HG03571 (cell line): ENCODE data around the gene HMGCL.
A peak's percentile ranks its signal among the peaks of the same experiment; 100 is the strongest.
"Not testable (repeated sequence)": the region's sequence is repeated elsewhere in the genome, so short reads cannot be mapped to it uniquely, and the experiment has no call there.

Source experiments
- ATAC-seq: cut with Tn5 transposase; IDR thresholded peaks from one replicate; pipeline ENCODE4 v1.9.1; 2021; ENCODE audit not compliant: unreplicated experiment

Gene HMGCL

GRCh38 chr1:23827717-23828116 lies 2.5 kb upstream of the HMGCL start:
- no peak for ATAC-seq

- ATAC-seq, result not testable (repeated sequence)
These were observed 1.4 kb upstream of the HMGCL start for GRCh38 chr1:23826590-23826989.

- ATAC-seq, result no peak
These were observed 713 bp upstream of the HMGCL start for GRCh38 chr1:23825762-23826522.

DNA sequence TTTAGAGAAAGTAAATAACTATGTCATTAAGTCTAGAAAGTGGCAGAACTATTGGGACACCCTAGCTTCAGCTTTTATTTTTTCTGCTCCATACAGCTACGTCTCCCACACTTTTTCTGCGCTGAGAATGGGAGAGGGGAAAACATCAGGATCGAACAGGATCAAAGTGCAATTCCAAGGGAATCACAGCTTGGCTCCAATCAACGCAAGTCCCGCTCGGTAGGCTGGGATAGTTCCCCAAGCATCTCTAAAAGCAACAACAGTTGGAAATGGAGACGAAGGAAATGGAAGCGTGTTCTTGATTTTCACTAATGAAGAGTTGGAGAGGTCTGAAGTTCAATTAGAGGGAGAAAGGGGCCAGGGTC lies 536 bp downstream of the HMGCL start:
- ATAC-seq, result no peak

DNA sequence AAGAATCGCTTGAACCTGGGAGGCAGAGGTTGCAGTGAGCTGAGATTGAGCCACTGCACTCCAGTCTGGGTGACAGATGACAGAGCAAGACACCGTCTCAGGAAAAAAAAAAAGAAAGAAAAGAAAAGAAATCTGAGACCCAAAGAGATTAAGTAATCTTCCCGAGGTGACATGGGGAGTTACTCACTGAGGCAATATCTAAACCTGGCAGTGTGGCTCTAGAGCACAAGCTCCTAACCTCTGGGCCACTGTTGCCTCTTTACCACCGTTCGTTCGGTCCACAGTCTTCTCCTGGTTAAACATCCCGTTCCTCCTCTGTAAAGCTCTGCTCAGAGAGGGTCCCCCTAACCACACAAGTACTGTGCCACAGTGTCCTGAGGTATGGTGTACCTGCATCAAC lies 1.5 kb downstream of the HMGCL start:
- no peak for ATAC-seq

- ATAC-seq, result no peak
These were observed 7.6 kb downstream of the HMGCL start for GRCh38 chr1:23817633-23818032.

DNA sequence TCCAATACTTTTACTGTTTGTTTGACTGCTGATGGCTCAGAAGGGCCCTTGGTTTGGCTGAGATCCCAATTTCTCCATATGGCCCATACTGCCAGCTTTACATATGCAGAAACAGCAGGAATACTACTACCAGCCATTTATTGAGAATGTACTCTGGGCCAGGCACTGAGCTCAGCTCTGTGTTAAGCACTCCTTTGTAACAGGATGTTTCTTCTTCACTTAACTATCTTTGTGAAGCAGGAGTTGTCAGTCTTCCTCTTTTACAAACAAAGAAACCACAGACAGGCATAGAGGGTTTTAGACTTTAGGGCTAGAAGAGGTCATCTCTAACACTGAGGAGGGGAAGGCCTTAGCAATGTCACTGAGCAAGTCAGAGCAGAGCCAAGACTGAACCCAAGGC lies 8.3 kb downstream of the HMGCL start:
- no peak for ATAC-seq

DNA sequence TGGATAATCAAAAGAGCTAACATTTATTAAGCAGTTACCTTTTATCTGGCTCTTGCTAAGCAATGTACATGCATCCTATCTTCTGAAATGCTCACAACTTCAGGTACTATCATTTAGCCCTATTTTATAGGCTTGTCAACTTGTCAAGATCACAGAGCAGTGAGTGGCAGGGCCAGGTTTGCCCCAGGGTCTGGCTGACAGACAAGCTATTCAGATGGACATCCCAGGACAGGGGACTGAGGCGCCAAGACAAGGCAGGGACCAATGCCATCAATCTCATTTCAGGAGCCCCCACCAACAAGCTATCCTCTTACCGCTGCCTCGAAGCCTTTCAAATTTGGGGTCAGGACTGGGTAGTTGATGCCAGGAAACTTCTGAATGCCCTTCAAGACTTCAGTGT lies 8.9 kb downstream of the HMGCL start:
- ATAC-seq, result no peak

- no peak for ATAC-seq
These were observed 11.2 kb downstream of the HMGCL start for GRCh38 chr1:23814016-23814415.

DNA sequence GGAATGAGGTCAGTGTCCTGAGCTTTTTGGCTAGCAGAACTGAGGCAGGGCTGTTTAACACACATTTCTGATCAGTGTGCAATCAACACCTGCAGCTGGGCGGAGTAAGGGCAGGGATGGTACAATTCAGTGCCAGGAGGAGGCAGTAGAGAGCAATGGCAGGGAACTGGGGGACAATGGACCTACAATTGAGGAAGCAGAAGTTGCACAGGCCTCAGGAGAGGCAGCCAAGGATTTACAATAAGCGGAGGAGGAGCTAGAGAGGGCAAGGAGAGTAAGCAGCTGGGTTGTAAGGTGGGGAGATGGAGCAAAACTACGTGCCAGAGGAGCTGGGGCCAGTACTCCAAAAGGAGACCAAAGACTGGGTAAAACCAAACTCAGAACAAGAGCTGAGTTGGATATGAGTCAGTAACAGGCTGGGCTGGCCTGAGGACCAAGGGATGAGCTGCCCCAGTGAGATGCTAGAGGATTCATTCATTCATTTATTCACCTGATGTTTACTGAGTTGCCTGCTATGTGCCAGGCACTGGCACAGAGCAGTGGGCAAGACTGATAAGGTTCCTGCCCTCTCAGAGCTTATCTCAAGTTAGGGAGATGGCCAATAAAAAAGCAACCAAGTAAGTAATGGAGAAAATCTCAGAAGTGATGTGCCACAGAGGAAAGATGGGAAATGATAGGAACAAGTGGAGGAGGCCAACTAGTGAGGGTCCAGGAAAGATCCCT lies 14.2 kb downstream of the HMGCL start:
- ATAC-seq, result no peak

- no peak for ATAC-seq
These were observed 15.5 kb downstream of the HMGCL start for GRCh38 chr1:23809751-23810171.

DNA sequence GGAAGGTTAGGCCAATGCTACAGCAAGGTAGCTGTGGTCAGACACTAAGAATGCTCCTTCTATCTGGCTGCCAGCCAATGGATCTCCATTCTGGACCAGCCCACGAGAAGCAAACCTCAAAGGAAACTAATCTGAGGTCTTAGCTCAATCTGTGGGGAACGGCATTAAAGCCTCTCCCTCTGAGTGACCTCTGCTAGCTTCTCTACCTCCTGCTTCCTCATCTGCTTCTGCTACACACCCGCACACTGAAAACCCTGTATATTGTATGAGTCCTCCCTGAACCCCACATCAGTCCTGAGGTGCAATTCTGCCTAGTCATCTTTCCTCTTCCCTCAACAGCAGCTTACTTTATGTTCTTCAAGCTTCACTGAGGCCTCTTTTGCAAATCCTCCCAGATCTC lies 17.8 kb downstream of the HMGCL start:
- ATAC-seq, result no peak

DNA sequence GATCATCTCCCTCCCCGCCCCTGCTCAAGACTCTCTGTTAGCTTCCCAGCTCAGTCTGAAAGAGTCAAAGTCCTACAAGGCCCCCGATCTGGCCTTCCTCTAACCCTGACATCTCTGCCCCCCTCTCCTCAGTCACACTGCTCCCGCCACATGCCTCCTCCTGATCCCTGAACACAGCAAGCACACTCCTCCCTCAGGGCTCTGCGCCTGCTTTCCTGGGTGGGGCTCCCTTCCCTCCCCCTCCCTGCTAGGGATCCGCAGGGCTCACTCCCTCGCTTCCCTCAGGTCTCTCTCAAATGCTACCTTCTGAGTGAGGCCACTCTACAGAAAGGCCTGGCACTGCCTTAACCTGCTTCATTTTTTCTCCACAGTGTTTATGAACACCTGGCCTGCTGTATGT lies 18.9 kb downstream of the HMGCL start:
- ATAC-seq, result no peak

DNA sequence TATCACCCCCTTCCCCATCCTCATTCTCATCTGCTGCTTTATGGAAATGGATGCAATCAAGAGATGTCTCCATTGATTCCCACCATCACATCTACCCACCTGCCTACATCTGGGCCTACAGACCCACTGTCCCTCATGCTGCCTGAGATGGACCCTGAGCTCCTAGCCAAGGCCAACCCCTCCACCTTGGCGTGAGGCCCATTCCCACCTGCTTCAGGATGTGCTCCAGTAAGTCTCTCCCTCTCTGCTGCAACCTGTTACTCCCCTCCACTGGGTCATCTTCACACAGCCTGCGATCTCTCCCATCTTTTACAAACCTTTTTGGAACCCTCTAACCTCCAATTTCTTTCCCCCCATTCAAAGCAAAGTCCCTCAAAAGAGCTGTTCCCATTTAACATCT lies 20.2 kb downstream of the HMGCL start:
- ATAC-seq, result no peak

GRCh38 chr1:23804183-23804835 lies 20.9 kb downstream of the HMGCL start:
- ATAC-seq, result no peak

DNA sequence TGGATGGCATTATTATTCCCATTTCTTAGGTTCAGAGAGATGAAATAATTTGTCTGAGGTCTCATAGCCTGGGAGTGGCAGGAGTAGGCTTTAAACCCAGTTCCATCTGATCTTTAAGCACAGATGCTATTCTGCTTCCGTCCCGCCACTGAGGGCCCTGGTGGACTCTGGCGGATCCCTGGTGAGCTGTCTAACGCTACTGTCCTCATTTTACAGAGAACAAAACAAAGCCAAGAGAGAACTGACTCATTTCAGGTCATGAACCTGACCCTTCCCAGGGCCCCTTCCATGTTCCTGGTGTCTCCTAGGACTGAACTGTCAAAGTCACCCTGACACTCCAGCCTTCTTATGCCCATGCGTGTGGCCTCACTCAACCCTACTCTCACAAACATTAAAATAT lies 21.6 kb downstream of the HMGCL start:
- ATAC-seq, result no peak

DNA sequence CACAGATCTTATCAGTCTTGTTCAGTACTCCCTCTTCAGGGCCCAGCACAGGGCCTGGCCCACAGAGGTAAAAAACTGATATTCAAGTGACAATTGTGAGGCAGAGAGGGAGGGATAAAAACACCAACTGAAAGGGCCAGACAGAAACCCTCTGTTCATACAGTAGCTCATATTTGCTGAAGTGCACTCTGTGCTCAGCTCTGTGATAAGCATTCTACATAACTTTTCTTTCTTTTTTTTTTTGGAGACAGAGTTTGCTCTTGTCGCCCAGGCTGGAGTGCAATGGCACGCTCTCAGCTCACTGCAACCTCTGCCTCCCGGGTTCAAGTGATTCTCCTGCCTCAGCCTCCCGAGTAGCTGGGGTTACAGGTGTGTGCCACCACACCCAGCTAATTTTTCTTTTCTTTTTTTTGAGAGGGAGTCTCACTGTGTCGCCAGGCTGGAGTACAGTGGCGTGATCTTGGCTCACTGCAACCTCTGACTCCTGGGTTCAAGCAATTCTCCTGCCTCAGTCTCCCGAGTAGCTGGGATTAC lies 22.4 kb downstream of the HMGCL start:
- not testable (repeated sequence) for ATAC-seq

DNA sequence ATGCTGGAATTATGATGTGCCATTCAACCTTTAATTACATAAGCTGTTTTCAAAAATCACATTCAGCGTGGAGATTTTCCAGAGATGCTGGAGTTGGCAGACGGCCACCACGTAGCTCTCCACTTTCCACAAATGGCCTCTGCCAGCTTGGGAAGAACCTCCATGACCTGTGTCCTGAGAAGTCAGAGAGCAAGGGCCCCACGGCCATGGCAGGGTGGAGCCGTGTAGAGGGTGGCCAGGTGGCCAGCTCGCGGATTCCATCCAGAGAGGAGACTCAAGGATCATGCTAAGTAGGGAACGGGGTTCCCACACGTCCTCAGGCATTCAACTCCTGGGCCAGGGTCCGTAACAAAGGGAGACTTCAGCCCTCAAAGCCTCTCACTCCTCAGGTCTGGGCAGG lies 23.4 kb downstream of the HMGCL start:
- ATAC-seq, result no peak

DNA sequence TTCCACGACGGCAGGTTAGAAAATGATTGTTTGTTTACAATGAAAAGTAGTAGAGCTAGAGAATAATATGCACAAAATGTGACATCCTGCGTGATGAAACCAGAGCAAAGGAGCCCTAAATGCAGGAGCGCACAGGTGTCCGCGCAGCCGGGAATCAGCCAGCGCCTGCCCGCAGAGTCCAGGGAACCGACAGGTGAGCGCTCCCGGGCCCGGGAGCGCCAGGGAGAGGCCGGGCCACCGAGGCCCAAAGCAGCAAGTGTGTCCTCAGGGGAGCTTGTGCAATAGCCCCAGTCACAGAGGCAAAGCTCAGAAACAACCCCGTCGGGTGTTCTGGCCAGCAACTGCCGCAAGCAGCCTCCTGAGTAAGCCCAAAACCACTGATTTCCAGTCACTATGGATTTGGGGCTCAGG lies 23.9 kb downstream of the HMGCL start:
- no peak for ATAC-seq

GRCh38 chr1:23800400-23801337 lies 24.6 kb downstream of the HMGCL start, which contains the start of gene GALE:
TSS of gene GALE (minus strand) at chr1:23800754. CDS start at chr1:23799007, 1,747 bp downstream.
- peak; percentile 68 for ATAC-seq
